Heart left ventricle (tissue), 13 donors: ENCODE measurements around the gene TTI1.

Source experiments
- POLR2A ChIP-seq, 2 donors: fragments of 450-650 bp; IDR thresholded peaks; one replicate each; pipeline ENCODE4 v1.6.1; 2017; ENCODE audit warnings: antibody characterized with exemption in 2 of 2, mild to moderate bottlenecking in 2 of 2, moderate library complexity in 2 of 2
- TF ChIP-seq, protein P1 (sequence below), 12 donors: fragments of 200-600 bp; sonication (generic) in 4 of 12; IDR thresholded peaks; one replicate each; pipeline versions ENCODE4 v1.5.0 to v1.8.0; 2018 to 2022; ENCODE audit warnings: antibody characterized with exemption in 12 of 12, mild to moderate bottlenecking in 5 of 12
- donor health status: ischemic (EF 13 %, LVEDD 7.1; RV severe dilation, severe dysfunction).
- donor health status: DM: no; HTN: yes; CAD: no.
- donor health status: DM: no; HTN: no; CAD: no.
- donor health status: ischemic (EF 25% LVEDD 6.9; RV normal size, moderate dysfunction).
- donor health status: ischemic (EF 25% LVEDD 5.7; RV mildly dilated, moderate dysfunction).
- donor health status: ischemic (EF 35%, LVEDD 5.7; RV mildly dilated, moderate dysfunction).
- donor health status: nonischemic (EF 11% LVEDD 7.7; RV severe dilation, severe dysfunction).
- donor health status: DM: yes; HTN: yes; CAD: no.
- donor health status: PGD.
- donor health status: ischemic (EF 29% LVEDD 5.4; RV normal size, mild dysfunction).
- donor health status: nonischemic (EF 23%, LVEDD 6.1; RV moderate dilation, normal function).

DNA sequence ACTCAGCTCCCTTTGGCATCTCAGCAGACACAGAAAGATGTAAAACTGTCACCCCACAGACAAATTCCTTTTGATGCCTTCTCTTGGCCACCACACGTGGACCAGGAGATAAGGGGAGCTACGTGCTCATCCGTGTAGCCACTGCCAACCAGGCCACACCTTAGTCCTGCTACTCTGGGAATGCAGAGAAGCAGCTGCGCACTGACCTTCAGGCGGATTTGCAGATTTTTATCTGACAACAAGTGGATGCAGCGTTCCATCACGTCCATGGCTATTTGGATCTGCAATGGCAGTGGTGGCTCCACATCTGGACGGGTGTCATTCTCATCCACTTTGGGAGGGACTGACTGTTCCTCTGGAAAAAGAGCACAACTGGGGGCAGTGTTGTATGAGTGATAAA, 30.8 kb downstream of the TTI1 start:
- TF ChIP-seq, protein P1, sequence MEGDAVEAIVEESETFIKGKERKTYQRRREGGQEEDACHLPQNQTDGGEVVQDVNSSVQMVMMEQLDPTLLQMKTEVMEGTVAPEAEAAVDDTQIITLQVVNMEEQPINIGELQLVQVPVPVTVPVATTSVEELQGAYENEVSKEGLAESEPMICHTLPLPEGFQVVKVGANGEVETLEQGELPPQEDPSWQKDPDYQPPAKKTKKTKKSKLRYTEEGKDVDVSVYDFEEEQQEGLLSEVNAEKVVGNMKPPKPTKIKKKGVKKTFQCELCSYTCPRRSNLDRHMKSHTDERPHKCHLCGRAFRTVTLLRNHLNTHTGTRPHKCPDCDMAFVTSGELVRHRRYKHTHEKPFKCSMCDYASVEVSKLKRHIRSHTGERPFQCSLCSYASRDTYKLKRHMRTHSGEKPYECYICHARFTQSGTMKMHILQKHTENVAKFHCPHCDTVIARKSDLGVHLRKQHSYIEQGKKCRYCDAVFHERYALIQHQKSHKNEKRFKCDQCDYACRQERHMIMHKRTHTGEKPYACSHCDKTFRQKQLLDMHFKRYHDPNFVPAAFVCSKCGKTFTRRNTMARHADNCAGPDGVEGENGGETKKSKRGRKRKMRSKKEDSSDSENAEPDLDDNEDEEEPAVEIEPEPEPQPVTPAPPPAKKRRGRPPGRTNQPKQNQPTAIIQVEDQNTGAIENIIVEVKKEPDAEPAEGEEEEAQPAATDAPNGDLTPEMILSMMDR (IDR thresholded peaks at IDR 0.05), result no peak
- TF ChIP-seq POLR2A (IDR thresholded peaks at IDR 0.05), result no peak
